K562 (cell line): ENCODE measurements around the gene GLRX5. TPM values are rescaled to one million over a fixed set of nuclear protein-coding genes. Genes with fewer than 3 reads are reported as not detected.

Source experiments
- ATAC-seq: fragments of 200-7000 bp; cut with Tn5 transposase; 3 replicates; pipeline ENCODE4 v1.9.1; 2020; ENCODE audit warnings: moderate library complexity
- BruUV-seq: library from RNA; stranded (reverse); fragments of 400-500 nt; replicated peaks from 2 replicates; lab custom pipeline; 2021; lab: Mats Ljungman, UMichigan
- CTCF ChIA-PET: fragments of 300-600 bp; formaldehyde crosslinking; extraction: SDS; loops from one replicate; lab custom pipeline; 2021; ENCODE audit warnings: low intra/inter-chr PET ratio; lab: Yijun Ruan, JAX
- POLR2A ChIA-PET: fragments of 300-600, 350-650 bp; sonication (Branson Sonifier 250); formaldehyde crosslinking; extraction: SDS; loops from one replicate; lab custom pipeline; 2021; ENCODE audit warnings: antibody characterized with exemption, inconsistent platforms; lab: Yijun Ruan, JAX
- DNase-seq, 4 experiments: peaks; one replicate each; pipeline versions ENCODE4 v3.0.0 to v3.0.0-alpha.2; 2011 to 2018; ENCODE audit warnings: low spot score in 3 of 4, mixed read lengths in 3 of 4; ENCODE audit errors: extremely low read depth in 1 of 4
- FAIRE-seq: peaks from 2 replicates; lab custom pipeline; 2011; peaks lifted over from hg19 to GRCh38; lab: Jason Lieb, UNC
- H2AFZ ChIP-seq: 2 replicates; pipeline ENCODE4 v1.6.0; 2011; ENCODE audit warnings: low read depth, low read length, control low read depth, inconsistent platforms
- H3K27ac ChIP-seq: fragments of 200-600 bp; 3 replicates; pipeline ENCODE4 v1.8.0; 2011; ENCODE audit warnings: low read depth, mild to moderate bottlenecking, control low read depth, inconsistent platforms, low read length, moderate library complexity, mixed read lengths; ENCODE audit errors: extremely low read depth
- H3K27me3 ChIP-seq, 2 experiments: fragments of 300-600 bp in 1 of 2; 2 replicates in 1 of 2; 3 replicates in 1 of 2; pipeline versions ENCODE4 v1.6.0 to v1.8.0; 2011; ENCODE audit warnings: inconsistent platforms in 2 of 2, low read length in 2 of 2, mild to moderate bottlenecking in 1 of 2, mixed read lengths in 1 of 2, moderate library complexity in 1 of 2; ENCODE audit not compliant: control insufficient read depth in 2 of 2, insufficient read depth in 2 of 2
- H3K36me3 ChIP-seq: fragments of 300-600 bp; 3 replicates; pipeline ENCODE4 v1.8.0; 2011; ENCODE audit warnings: mild to moderate bottlenecking, low read length, inconsistent platforms; ENCODE audit not compliant: control insufficient read depth, insufficient read depth
- H3K4me1 ChIP-seq, 2 experiments: fragments of 200-600 bp in 1 of 2; replicated peaks in 1 of 2; 2 replicates in 1 of 2; 3 replicates in 1 of 2; pipeline versions ENCODE4 v1.5.1 to v1.8.0; 2011; ENCODE audit warnings: inconsistent platforms in 2 of 2, low read length in 2 of 2, mild to moderate bottlenecking in 1 of 2, mixed read lengths in 1 of 2, moderate library complexity in 1 of 2; ENCODE audit not compliant: control insufficient read depth in 2 of 2, insufficient read depth in 2 of 2
- H3K4me2 ChIP-seq: 2 replicates; pipeline ENCODE4 v1.6.1; 2011; ENCODE audit warnings: low read length, control low read depth, inconsistent platforms, mixed read lengths; ENCODE audit not compliant: insufficient read depth
- H3K4me3 ChIP-seq: fragments of 200-600 bp; sonication (generic), shearing (Covaris generic); 2 replicates; pipeline ENCODE4 v1.5.1; 2016; ENCODE audit warnings: control low read depth, inconsistent platforms
- H3K79me2 ChIP-seq: fragments of 200-600 bp; 3 replicates; pipeline ENCODE4 v1.8.0; 2011; ENCODE audit warnings: low read length, inconsistent platforms; ENCODE audit not compliant: control insufficient read depth, insufficient read depth
- H3K9ac ChIP-seq, 2 experiments: 2 replicates each; pipeline versions ENCODE4 v1.6.0 to v1.6.1; 2011; ENCODE audit warnings: low read depth in 2 of 2, low read length in 2 of 2, control low read depth in 1 of 2, inconsistent platforms in 1 of 2, mild to moderate bottlenecking in 1 of 2, mixed read lengths in 1 of 2; ENCODE audit not compliant: insufficient read depth in 1 of 2
- H3K9me1 ChIP-seq: one replicate; pipeline ENCODE4 v1.6.0; 2011; ENCODE audit warnings: inconsistent platforms, mild to moderate bottlenecking, low read length, moderate library complexity; ENCODE audit not compliant: control insufficient read depth, insufficient read depth
- H3K9me3 ChIP-seq: replicated peaks from 2 replicates; pipeline ENCODE4 v1.5.1; 2011; ENCODE audit warnings: low read depth, low read length, inconsistent platforms; ENCODE audit not compliant: control insufficient read depth, insufficient read depth
- H4K20me1 ChIP-seq: replicated peaks from 2 replicates; pipeline ENCODE4 v1.6.1; 2011; ENCODE audit warnings: low read length, inconsistent platforms, mixed read lengths; ENCODE audit not compliant: control insufficient read depth, insufficient read depth
- GATA2 ChIP-seq: sonication (generic); formaldehyde crosslinking; IDR thresholded peaks from 2 replicates; pipeline ENCODE4 v1.4.0; 2020; ENCODE audit warnings: mild to moderate bottlenecking, missing genetic modification reagents
- JUND ChIP-seq, 2 experiments: IDR thresholded peaks; 2 replicates in 1 of 2; 3 replicates in 1 of 2; pipeline ENCODE4 v1.6.1; 2011; ENCODE audit warnings: borderline replicate concordance in 2 of 2, low read depth in 2 of 2, low read length in 2 of 2, improper control_type of control experiment in 1 of 2, missing biosample characterization in 1 of 2, missing genetic modification characterization in 1 of 2, missing genetic modification reagents in 1 of 2
- NFE2 ChIP-seq: IDR thresholded peaks from 2 replicates; pipeline ENCODE4 v1.6.1; 2014; ENCODE audit warnings: antibody characterized with exemption, low read depth
- POLR3G ChIP-seq: IDR thresholded peaks from 2 replicates; pipeline ENCODE4 v1.6.1; 2011; ENCODE audit not compliant: insufficient read length, insufficient replicate concordance; ENCODE audit errors: extremely low read depth
- RFX1 ChIP-seq: fragments of 450-650 bp; IDR thresholded peaks from 2 replicates; pipeline ENCODE4 v1.6.1; 2016; ENCODE audit warnings: mild to moderate bottlenecking, moderate library complexity
- SNIP1 ChIP-seq: fragments of 450-650 bp; IDR thresholded peaks from 2 replicates; pipeline ENCODE4 v1.7.1; 2017; ENCODE audit warnings: low read depth, mild to moderate bottlenecking
- ZNF445 ChIP-seq: fragments of 250-450 bp; sonication (Bioruptor Pico); IDR thresholded peaks from 2 replicates; pipeline ENCODE4 v1.4.0; 2020; ENCODE audit warnings: low read depth, mild to moderate bottlenecking, moderate library complexity
- WGBS: fragments of 100-300 bp; shearing (Covaris generic); methylation state at CpG from one replicate; pipeline ENCODE4 v1.1.6; 2016; ENCODE audit warnings: low coverage, mixed read lengths; ENCODE audit not compliant: insufficient coverage; ENCODE audit errors: missing lambda C conversion rate; 5-methylcytosine and 5-hydroxymethylcytosine counted together
- in situ Hi-C: fragments of 300-500 bp; cut with MboI; formaldehyde crosslinking; loops from 4 replicates; pipeline ENCODE4 v1.15.0; 2018; ENCODE audit warnings: inconsistent platforms, mixed read lengths
- intact Hi-C: fragments of 100-400 bp; cut with micrococcal nuclease; formaldehyde crosslinking; loops from 2 replicates; pipeline ENCODE4 v1.14.2; 2022
- polyA plus RNA-seq, 8 experiments: library from polyadenylated mRNA; depleted of rRNA in 4 of 8; stranded (reverse) in 5 of 8; unstranded in 3 of 8; fragments of >200 nt; fragmentation: Nextera tagmentation in 2 of 8; fragmentation: Illumina TruSeq in 1 of 8; extraction: Ambion mirVana in 2 of 8; extraction: Trizol in 1 of 8; gene quantifications; 2 replicates each; pipeline versions ENCODE4 v1.2.1 to v1.2.3, GENCODE V29; 2011 to 2014; ENCODE audit warnings: inconsistent platforms in 1 of 8, missing spikeins in 1 of 8
- total RNA-seq, 7 experiments: library from RNA; depleted of rRNA in 6 of 7; stranded (reverse); fragments of >200 nt in 6 of 7; fragmentation: Illumina TruSeq in 2 of 7; extraction: Trizol in 2 of 7; gene quantifications; 2 replicates each; pipeline versions ENCODE4 v1.2.1 to v1.2.3, GENCODE V29; 2011 to 2021; ENCODE audit warnings: low replicate concordance in 1 of 7
- TF ChIP-seq, protein P1 (sequence below): fragments of 150-350 bp; IDR thresholded peaks from 2 replicates; pipeline ENCODE4 v1.6.1; 2014; ENCODE audit warnings: low read depth, mild to moderate bottlenecking, low read length, borderline replicate concordance
- TF ChIP-seq, protein P2 (sequence below): fragments of 450-650 bp; IDR thresholded peaks from 2 replicates; pipeline ENCODE4 v1.6.1; 2016; ENCODE audit warnings: low read depth, mild to moderate bottlenecking, moderate library complexity
- TF ChIP-seq, protein P3 (sequence below), 3 experiments: fragments of 200-800 bp in 1 of 3; fragments of 250-450 bp in 1 of 3; fragments of 450-650 bp in 1 of 3; sonication (Bioruptor Pico) in 1 of 3; sonication (Bioruptor generic) in 1 of 3; formaldehyde crosslinking in 1 of 3; IDR thresholded peaks; 2 replicates each; pipeline versions ENCODE4 v1.6.1 to v1.8.0; 2016 to 2022; ENCODE audit warnings: mild to moderate bottlenecking in 2 of 3, missing genetic modification characterization in 2 of 3, missing compliant biosample characterization in 1 of 3, moderate library complexity in 1 of 3

GLRX5 gene
- total and polyA plus RNA-seq, 9 of the 15 experiments (the other 6 are each of a cell fraction or from before 2014, with no cell fraction given), result 16.7 to 96.8 (median 66.8) TPM

- TF ChIP-seq ZNF445 (CRISPR knock-in tag), result no peak
Observed at GRCh38 chr14:95513291-95513690, 21.6 kb upstream of the GLRX5 start (continued).

DNA sequence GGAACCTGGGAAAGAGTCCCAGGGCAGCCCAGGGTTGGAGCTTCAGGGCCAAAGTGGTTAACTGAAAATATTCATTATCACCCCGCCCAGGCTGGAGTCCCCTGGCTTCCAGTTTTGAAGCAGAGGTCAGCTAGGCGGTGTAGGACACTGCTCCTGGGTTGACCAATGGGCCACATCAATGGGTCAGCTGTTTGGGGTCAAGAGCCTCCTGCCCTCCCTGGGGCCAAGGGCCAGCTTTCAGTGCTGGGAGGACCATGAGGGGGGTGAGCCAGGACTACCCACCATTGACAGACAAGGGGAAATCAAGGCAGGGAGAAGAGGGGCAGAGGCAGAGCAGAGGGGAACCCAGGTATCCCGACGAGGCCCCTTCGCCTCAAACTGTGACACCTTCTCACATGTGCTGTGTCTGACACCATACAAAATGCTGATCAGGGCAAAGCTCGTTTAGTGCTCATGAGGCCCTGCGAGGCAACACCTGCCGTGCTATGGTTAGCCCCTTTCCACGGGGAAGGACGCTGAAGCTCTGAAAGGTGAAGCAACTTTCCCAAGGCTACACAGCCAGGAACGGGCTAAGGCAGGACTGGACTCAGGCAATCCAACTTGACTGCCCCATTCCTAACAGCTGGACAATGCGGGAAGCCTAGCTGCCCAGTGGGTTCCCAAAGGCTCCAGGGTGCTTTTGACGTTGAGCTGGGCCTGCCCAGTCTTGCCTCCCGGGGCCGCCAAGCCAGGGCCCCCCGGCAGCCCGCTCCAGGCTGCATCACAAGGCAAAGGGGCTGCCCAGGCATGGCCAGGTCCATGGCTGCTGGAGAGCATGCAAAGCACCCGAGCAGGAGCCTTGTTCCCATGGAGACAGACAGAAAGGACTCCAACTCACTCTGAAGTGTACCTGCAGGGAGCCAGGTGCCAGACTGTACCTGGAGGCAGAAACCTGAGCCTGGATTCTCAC lies 20.4 kb upstream of the GLRX5 start:
- FAIRE-seq, result no peak
- in situ Hi-C loops, result no loop called here
- no peak overlapping the region for H3K9ac ChIP-seq
- BruUV-seq, result no TSS peak
- DNase-seq, result no peak
- no peaks in the 10 kb centered on the region for H3K9me3 ChIP-seq
- POLR2A ChIA-PET, result interaction anchor here (0.8 kb wide), 1 partner anchor 17 kb away, joined by 3 read pairs; no protein-coding TSS in a partner anchor
- H3K4me2 ChIP-seq, result no peak overlapping the region
- H3K4me1 ChIP-seq, result peaks cover 17 to 27% of the 10 kb centered on the region in 2 experiments
- H4K20me1 ChIP-seq, result no peaks in the 10 kb centered on the region
- H3K9me1 ChIP-seq, result no peaks in the 10 kb centered on the region
- H3K36me3 ChIP-seq, result no peaks in the 10 kb centered on the region
- no peak overlapping the region for H2AFZ ChIP-seq
- WGBS, result 61% methylated on average over 11 of the region's 18 CpGs
- H3K4me3 ChIP-seq, result no peak overlapping the region
- no peaks in the 10 kb centered on the region for H3K27me3 ChIP-seq
- no peaks in the 10 kb centered on the region for H3K79me2 ChIP-seq
- no peak overlapping the region for H3K27ac ChIP-seq
- intact Hi-C loops, result no loop called here
- no peak for ATAC-seq
- CTCF ChIA-PET, result no interaction called here
- TF ChIP-seq JUND (IDR thresholded peaks at IDR 0.05; ENCODE audit: borderline replicate concordance, low read depth, low read length) (no peak), JUND (tag; IDR thresholded peaks at IDR 0.05; ENCODE audit: borderline replicate concordance, low read depth, low read length) (no peak), GATA2 (CRISPR knock-in tag) (no peak), NFE2 (no peak), POLR3G (no peak), RFX1 (0 out of 2 replicates have a peak, but pooled peaks have one; percentile 16), SNIP1 (no peak)
- TF ChIP-seq, protein P1, sequence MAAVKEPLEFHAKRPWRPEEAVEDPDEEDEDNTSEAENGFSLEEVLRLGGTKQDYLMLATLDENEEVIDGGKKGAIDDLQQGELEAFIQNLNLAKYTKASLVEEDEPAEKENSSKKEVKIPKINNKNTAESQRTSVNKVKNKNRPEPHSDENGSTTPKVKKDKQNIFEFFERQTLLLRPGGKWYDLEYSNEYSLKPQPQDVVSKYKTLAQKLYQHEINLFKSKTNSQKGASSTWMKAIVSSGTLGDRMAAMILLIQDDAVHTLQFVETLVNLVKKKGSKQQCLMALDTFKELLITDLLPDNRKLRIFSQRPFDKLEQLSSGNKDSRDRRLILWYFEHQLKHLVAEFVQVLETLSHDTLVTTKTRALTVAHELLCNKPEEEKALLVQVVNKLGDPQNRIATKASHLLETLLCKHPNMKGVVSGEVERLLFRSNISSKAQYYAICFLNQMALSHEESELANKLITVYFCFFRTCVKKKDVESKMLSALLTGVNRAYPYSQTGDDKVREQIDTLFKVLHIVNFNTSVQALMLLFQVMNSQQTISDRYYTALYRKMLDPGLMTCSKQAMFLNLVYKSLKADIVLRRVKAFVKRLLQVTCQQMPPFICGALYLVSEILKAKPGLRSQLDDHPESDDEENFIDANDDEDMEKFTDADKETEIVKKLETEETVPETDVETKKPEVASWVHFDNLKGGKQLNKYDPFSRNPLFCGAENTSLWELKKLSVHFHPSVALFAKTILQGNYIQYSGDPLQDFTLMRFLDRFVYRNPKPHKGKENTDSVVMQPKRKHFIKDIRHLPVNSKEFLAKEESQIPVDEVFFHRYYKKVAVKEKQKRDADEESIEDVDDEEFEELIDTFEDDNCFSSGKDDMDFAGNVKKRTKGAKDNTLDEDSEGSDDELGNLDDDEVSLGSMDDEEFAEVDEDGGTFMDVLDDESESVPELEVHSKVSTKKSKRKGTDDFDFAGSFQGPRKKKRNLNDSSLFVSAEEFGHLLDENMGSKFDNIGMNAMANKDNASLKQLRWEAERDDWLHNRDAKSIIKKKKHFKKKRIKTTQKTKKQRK, result no peak
- TF ChIP-seq, protein P2, sequence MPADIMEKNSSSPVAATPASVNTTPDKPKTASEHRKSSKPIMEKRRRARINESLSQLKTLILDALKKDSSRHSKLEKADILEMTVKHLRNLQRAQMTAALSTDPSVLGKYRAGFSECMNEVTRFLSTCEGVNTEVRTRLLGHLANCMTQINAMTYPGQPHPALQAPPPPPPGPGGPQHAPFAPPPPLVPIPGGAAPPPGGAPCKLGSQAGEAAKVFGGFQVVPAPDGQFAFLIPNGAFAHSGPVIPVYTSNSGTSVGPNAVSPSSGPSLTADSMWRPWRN, result no peak
- TF ChIP-seq, protein P3, sequence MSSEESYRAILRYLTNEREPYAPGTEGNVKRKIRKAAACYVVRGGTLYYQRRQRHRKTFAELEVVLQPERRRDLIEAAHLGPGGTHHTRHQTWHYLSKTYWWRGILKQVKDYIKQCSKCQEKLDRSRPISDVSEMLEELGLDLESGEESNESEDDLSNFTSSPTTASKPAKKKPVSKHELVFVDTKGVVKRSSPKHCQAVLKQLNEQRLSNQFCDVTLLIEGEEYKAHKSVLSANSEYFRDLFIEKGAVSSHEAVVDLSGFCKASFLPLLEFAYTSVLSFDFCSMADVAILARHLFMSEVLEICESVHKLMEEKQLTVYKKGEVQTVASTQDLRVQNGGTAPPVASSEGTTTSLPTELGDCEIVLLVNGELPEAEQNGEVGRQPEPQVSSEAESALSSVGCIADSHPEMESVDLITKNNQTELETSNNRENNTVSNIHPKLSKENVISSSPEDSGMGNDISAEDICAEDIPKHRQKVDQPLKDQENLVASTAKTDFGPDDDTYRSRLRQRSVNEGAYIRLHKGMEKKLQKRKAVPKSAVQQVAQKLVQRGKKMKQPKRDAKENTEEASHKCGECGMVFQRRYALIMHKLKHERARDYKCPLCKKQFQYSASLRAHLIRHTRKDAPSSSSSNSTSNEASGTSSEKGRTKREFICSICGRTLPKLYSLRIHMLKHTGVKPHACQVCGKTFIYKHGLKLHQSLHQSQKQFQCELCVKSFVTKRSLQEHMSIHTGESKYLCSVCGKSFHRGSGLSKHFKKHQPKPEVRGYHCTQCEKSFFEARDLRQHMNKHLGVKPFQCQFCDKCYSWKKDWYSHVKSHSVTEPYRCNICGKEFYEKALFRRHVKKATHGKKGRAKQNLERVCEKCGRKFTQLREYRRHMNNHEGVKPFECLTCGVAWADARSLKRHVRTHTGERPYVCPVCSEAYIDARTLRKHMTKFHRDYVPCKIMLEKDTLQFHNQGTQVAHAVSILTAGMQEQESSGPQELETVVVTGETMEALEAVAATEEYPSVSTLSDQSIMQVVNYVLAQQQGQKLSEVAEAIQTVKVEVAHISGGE (CRISPR knock-in tag; IDR thresholded peaks at IDR 0.05), result no peak
